GM21619 (cell line): ENCODE data around the gene ST6GALNAC6.

Experiments used
- ATAC-seq: cut with Tn5 transposase; IDR thresholded peaks from one replicate; pipeline ENCODE4 v1.9.1; 2021; ENCODE audit not compliant: unreplicated experiment

ST6GALNAC6 gene

GRCh38 chr9:127917603-127918002, 18.2 kb upstream of the ST6GALNAC6 start:
- no peak for ATAC-seq

DNA sequence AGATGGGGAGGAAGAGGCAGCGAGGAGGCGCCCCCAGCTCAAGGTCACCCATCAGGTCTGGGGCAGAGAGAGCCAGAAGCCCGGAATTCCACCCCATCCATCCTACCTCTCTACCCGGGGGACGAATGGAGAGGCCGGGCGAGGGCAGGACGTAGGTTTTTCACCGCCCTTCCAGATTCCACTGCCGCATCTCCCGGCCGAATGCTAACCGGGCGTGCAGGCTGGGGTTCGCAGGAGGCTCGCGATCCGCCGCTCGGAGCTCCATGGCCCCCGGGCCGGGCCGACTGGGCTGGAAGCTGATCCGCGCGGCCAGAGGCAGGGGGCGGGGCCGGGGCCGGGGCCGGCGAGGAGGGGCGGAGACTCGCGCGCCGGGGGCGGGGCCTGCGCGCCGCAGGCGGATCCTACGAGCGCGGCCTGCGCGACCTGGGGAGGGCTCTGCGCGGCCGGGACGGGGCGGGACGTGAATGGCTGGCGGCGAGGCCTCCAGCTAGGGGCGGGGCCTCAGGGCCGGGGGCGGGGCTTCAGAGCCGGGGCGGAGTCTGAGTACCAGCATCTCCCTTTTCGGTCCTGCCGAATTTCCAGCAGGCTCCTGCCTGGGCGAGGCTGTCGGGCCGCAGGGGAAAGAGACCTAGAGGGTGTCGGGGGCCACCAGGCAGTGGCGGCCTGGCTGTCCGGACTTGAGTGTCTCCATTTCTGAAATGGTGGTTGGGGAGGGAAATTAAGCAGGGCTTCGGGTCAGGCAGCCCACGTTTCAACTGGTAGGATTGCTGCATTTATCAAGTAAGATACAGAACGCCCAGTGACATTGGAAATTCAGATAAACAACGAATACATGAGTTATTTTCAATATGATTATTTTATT, 17.5 kb upstream of the ST6GALNAC6 start, which contains the start of gene ST6GALNAC4:
Gene ST6GALNAC4, minus strand, starts transcription at position 322 of the 862 bp plus-strand sequence. CDS start 622 bp downstream, outside the sequence.
- ATAC-seq, result peak; percentile 72

DNA sequence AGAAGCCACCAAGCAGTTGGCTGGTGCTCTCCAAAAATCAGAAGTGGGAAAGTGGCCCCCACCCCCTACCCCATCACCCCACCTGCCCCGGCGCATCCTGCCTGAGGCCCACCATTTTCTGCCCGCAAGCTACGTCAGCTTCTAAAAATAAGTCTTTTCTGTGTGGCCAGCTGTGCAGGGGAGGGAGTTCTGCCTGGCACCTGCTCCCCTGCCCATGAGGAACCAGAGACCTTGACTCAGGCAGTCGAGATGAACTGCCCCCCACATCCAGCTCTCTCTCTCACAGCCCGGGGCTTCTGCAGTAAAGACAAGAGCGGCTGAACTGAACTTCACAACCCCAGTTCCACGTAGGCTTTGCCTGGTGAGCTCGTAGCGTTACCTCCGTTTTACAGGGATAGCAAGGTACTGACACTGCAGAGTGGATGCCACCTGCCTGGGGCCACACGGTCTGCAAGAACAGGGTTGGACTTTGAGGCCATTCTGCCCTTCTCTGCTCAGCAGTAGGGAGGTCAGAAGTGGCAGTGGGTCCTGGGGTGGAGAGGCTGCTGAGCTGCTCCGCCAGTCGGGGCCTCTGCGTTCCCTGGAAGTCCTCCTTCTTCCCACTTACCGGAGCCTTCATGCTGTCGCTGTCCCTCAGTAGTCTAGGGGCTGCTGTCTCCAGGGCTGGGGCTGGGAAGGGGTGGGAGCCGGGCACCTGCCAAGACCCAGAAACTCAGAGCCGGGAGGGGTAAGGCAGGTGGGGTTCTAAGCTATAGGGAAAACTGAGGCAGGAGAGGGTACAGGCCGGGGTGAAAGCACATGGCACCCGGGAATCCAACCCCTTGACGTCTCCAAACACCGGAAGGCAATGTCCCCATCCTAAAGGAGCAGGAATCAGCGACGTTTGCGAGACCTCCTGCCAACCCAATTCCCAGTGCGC, 16.7 kb upstream of the ST6GALNAC6 start:
- ATAC-seq, result no peak

DNA sequence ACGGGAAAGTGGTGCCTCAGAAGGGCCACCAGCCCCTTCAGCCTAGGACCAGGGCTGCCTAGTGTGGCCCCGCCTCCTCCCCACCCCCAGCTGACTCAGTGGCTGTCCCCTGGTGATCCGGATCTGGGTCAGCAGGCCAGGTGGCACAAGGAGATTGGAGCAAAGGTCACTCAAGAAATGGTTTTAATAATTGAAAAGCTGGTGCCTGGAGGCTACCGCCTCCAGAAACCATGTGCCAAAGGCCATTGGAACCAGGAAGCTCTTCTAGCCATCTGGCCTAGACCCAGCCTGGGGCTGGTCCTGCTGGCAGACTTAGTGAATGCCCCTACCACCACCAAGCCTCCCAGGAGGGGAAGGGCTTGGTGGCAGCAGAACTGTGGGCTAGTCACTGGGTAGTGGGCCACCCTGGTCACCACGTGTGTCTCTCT, 15.9 kb upstream of the ST6GALNAC6 start:
- no peak for ATAC-seq

DNA sequence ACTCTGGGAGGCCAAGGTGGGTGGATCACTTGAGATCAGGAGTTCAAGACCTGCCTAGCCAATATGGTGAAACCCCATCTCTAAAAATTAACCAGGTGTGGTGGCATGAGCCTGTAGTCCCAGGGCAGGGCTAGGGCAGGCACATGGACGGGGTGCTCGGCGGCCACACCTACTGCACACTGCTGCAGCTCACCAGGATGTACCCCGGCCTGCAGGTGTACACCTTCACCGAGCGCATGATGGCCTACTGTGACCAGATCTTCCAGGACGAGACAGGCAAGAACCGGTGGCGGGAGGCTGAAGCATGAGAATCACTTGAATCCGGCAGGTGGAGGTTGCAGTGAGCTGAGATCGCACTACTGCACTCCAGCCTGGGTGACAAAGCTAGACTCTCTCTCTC, 14.3 kb upstream of the ST6GALNAC6 start:
- ATAC-seq, result no peak

DNA sequence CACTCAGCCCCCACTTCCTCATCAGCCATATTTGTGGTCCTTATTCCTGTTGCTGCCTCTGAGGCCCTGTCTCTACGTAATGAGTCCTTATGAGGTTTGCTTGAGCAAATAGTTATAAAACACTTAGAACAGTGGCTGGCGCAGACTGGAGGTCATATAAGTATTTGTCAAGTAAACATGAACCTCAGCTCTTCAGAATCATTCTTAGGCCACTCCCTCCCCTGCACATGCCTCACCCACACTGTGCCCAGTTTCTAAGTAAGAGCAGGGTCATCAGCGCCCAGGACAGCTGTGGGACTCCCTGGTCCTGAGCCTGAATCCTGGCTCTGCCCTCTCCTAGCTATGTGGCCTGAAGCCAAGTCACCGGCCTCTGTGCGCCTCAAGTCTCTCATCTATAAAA, 13.5 kb upstream of the ST6GALNAC6 start:
- ATAC-seq, result no peak

- ATAC-seq, result no peak
Measured at GRCh38 chr9:127912296-127912695, 12.9 kb upstream of the ST6GALNAC6 start.

DNA sequence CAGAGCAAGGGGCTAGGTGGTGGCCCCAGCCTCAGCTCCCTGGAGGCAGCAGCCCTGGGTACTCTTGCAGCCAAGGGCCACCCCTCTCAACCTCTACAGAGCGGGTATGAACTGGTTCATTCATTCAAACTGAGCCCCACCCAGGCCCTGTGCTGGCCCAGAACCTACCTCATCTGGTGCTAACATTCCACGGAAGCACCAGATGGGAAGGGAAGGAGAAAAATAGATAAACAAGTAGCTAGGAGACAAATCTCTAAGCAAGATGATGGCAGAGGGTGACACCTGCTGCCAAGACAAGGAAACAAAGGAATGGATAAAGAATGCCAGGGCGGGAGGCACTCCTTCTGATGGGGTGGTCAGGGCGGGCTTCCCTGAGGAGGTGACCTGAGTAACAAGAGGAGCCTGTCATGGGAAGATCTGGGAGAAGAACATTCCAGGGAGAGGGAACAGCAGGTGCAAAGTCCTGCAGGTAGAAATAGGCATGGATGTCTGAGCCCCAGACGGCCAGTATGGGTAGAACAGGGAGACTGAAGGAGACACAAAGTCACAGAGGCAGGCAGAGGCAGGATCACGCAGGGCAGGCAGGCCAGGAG, 11.3 kb upstream of the ST6GALNAC6 start:
- no peak for ATAC-seq

- ATAC-seq, result no peak
Measured at GRCh38 chr9:127909839-127910273, 10.5 kb upstream of the ST6GALNAC6 start.

- ATAC-seq, result no peak
Measured at GRCh38 chr9:127908660-127908926, 9.2 kb upstream of the ST6GALNAC6 start.

DNA sequence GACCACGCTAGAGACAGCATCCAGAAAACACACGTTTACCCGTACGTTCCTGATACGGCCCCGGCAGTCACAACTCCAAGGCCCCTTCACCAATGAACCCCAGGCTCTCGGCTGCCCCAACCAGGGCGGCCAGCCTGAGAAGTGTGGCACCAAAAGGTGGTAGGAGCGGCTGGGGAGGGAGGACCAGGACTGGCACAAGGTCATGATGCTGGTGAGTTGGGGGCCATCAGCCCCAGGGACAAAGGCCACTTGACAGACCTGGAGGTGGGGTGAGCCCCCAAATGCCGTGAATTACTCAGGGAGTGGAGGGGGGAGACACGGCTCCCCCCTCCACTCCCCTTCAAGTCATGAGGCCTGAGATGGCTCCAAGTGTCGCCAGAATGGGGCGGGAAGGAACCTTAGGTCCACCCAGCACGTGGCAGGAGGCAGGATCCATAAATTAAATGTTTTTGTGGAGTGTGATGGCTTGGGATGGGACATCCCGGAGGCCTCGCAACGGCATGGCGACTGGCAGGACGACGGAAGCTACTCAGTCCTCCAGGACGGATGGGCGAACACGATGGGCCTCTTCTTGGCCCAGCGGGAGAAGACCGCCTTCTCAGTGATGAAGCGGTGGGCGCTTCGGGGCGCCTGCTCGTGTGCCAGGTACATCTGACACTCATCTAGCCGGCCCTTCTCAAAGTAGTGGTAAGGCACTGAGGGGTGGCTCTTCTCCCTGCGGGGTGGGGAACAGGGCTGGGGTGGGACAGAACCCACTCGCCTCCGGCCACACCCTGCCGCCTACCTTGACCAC, 8.7 kb upstream of the ST6GALNAC6 start:
- ATAC-seq, result no peak

- no peak for ATAC-seq
Measured at GRCh38 chr9:127905788-127906191, 6.4 kb upstream of the ST6GALNAC6 start.

- ATAC-seq, result no peak
Measured at GRCh38 chr9:127905004-127905728, 5.8 kb upstream of the ST6GALNAC6 start.

- ATAC-seq, result no peak
Measured at GRCh38 chr9:127904561-127905003, 5.2 kb upstream of the ST6GALNAC6 start.

GRCh38 chr9:127903557-127904475, 4.4 kb upstream of the ST6GALNAC6 start:
- ATAC-seq, result no peak

- ATAC-seq, result peak; percentile 18
Measured at GRCh38 chr9:127898433-127899127, 823 bp downstream of the ST6GALNAC6 start.

- no peak for ATAC-seq
Measured at GRCh38 chr9:127897193-127897692, 2.2 kb downstream of the ST6GALNAC6 start.
